Effector CD4-positive, alpha-beta T cell (primary cell): Measurements from ENCODE around the gene ZIC4.

Experiments used
- DNase-seq: peaks from one replicate; pipeline ENCODE4 v3.0.0-alpha.2; 2020

Gene ZIC4

DNA sequence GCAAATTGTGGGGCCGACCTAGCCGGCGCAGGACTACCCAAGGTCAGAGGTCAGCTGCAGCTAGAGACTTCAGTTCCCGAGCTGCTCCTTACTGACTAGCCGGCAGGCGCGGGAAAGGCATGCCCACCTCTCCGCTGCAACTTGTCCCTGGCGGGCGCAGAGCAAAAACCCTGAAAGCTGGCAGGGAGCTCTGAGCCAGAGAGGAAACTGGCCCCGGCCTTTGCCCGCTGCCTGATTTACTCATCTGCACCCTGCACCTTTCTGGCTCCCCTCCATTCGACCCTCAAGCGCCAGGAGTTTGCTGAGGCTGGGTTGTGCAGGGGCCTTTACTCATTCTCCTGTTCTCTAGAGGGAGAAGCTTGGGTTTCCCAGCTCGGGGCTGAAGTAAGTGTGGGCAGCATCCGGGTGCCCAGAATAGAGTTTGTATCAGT is 1.5 kb downstream of the ZIC4 start:
- DNase-seq = no peak

GRCh38 chr3:147404000-147404799 is 2.1 kb downstream of the ZIC4 start:
- no peak for DNase-seq

DNA sequence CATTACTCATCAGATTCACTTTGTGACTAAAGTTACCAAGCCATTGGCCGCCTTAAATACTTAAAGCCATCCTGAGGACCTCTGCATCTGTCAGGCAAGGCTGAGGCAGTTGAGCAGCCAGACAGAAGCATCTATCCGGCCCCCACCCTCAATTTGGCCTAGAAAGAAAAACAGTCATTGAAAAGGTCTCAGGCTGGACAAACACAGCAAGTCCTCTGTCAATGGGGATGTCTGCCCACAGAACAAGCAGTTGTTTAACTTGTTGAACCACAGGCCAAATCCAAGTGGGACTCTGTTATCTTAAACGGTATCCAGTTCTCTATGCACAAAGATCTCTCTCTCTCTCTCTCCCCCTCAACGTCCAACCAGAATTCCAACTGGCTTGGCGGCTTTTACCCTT is 2.8 kb downstream of the ZIC4 start:
- no peak for DNase-seq

DNA sequence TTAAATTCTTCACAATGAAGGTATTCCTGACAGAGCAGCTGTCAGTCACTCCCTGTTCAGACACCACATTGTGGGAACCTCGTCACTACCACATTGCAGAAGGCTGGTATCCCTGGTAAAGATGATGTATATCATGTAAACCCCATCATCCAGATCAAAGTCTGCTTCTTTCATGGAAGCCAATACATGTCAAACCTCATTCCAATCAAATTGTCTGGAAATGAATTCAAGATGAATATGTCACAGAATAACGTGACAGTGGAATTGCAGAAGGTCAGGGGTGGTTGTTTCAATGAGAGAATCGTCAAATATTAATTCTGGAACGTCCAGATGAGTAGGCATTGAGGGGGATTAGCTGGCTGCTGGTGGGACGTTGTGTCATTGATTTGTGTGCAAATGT is 4.2 kb downstream of the ZIC4 start:
- no peak for DNase-seq

DNA sequence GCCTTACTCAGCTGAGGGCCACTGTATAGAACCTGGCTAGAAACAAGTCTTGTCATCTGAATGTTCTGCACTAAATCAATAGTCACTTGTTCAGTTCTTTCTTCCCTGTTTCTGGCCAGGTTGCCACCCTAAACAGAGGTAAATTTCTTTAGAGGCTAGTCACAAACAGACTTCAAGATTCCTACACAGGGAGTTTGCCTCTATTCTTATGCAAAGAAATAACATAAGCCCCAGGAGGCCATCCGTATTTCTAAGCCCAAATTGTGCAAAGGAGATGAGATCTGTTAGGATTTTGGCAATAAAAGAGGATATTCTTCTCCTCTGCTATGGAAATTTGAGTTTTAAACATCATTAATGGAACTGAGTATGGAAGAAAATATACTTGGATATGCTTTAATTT is 4.9 kb downstream of the ZIC4 start:
- DNase-seq = no peak

DNA sequence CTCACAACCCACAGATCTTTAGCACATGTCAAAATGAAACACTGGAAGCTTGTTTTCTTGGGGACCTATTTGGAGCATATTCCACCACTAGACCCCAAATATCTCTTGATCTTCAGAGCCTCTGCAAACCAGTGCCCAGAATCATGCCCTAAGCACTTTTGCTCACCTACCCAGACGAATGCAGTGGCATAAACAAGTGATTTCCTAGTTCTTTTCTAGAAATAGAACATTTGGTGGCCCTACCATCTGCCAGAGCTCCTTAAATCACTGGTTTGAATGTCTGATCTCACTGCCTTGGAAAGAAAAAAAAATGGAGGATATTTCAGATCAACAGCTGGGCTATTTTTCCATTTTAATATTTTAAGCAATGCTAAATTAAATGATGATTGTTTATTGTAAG is 5.3 kb downstream of the ZIC4 start:
- DNase-seq = no peak

DNA sequence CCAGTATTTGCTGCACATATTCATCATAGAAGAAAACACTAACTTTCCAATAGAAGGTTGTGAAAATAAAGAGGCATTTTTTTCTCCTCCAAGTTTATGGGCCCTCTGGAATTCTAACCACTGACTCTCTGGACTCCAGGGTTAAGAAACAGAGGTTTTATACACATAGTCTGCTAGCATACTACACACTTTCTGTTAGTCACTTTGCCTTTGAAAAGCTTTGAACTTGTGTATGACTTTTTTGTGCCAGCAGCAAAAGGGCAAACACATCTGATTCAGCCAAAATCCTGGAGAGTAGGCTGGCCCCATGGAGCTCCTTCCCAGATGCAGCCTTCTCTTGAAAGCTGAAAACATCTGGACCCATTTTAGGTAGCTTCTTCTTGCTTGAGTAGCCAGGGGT is 6.2 kb downstream of the ZIC4 start:
- DNase-seq = no peak

GRCh38 chr3:147398813-147399534 is 7.4 kb downstream of the ZIC4 start:
- no peak for DNase-seq

DNA sequence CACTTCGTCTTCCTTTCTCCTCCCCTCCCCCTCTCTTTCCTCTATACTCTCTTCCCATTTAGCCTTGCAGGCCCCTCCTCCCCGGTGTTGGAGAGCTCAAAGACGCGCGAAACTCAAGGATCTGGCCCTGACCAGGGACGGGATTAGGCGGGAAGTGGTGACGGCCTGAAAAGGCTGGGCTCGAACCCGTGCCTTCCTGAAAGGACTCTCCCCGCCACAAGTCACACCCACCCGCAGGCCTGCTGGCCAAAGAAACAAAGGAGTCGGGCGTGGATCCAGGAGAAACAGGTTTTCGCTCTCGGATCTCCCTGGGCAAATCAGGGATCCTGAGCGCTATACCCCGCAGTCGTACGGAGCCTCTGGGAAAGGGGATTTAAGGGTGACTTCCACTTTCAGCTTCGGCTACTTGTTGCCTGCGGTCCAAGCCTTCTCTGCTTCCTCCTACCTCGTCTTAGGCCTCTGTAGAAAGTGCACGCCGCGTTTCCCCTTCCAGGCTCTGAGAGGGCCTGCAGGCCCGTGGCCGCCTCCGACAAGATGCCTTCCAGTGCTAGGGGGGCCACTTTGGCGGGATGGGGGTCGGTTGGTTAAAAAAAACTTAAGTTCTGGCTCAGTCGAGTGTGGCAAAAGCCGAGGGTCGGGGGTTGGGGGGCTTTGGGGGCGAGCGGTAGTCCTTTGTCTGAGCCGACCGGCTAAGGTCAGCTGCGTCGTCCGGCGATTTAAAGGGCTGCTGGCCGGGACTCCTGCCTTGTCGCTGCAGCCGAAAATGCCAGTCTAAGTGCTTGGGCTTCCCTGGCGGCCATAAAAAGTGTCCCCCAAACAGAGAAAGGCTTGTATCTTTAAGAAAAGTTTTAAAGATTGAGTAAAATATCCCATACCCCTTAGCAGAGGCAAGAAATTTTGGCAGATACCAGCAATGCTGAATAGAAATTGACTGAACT is 8.2 kb downstream of the ZIC4 start:
- DNase-seq = no peak

DNA sequence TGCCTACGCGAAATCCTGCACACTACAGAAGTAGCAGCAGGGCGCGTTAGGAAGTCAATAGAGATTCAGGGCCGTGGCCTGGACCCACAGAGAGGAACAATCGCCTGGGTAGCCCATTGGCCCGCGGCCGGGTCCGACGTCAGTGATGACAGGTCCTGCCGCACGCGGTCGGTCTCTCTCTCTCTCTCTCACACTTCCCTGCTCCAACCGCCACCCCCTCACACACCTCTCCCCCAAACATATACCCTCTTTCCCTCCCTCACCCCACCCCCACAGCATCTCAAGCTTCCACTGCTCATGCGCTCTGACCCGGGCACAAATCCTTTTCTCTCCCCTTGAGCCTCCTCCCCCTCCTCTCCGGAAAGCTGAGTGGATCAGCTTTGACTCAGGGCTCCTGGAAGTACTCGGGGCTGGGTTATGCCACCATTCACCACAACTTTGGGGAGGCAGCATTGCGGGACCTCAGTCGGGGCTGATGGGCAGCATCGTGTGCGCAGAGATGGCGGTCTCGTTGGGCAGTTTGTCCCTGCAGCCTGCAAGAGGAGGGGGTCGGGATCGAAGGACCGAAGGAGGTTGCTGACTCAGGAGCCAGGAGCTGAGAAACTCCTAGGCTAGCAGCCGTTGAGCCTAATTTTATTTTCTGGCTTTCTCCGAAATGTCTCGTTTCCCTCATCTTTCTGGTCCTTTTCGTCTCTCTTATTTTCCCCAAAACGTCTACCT is 9.0 kb downstream of the ZIC4 start:
- DNase-seq = no peak

DNA sequence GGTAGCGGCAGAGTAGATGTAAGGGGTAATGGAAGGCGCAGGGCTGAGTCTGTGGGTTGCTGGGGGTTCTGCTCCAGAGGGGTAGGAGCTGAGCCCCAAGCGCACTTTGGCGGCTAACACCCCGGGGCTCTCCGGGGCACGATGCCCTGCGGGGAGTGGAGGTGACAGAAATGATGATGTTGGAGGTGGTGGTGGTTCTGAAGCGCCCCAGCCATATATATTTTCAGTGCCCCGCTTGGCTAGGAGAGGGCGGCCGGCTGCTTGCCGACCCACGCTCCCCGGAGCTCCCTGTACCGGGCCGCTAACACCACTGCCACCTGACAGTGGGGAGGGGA is 9.7 kb downstream of the ZIC4 start:
- no peak for DNase-seq

DNA sequence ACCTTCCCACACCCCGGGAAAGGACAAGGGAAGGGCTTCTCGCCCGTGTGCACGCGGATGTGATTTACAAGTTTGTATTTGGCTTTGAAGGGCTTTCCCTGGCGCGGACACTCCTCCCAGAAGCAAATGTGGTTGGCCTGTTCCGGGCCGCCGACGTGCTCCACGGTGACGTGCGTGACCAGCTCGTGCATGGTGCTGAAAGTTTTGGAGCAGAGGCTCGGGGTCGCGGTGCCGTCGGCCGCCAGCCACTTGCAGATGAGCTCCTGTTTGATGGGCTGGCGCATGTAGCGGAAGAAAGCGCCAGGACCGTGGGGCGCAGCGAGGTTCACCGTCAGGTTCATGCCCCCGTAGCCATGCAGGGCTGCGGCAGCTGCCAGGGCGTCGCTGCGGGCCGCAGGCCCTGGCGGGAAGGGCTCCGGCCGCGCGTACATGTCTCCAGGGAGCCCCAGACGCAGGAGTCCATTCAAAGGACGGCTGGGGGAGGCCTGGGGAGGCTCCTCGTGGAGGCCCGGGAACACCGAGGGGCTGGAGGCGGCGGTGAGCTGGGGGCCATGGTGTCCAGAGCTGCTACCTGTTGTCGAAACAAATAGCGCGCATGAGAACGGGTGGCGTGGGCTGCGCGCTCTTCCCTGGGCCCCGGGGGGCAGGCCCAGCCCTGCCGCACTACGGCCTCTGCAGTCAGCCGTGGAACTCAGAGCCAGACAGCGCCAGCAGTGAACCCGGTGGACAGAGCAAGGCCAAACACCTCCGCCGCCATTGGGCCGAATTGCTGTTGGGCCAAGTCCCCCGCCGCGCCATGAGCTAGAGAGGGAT is 10.2 kb downstream of the ZIC4 start:
- DNase-seq = no peak

- no peak for DNase-seq
Measured at GRCh38 chr3:147394884-147395225, 11.5 kb downstream of the ZIC4 start.

GRCh38 chr3:147393943-147394883 is 12.1 kb downstream of the ZIC4 start:
- no peak for DNase-seq

- no peak for DNase-seq
Measured at GRCh38 chr3:147393261-147393942, 12.9 kb downstream of the ZIC4 start.

- no peak for DNase-seq
Measured at GRCh38 chr3:147392625-147392946, 13.8 kb downstream of the ZIC4 start.

GRCh38 chr3:147391781-147392624 is 14.3 kb downstream of the ZIC4 start:
- no peak for DNase-seq

- no peak for DNase-seq
Measured at GRCh38 chr3:147390589-147391569, 15.5 kb downstream of the ZIC4 start.
